K562 (cell line): ENCODE data around the gene ALS2CL. TPM values are rescaled to one million over a fixed set of nuclear protein-coding genes. Genes with fewer than 3 reads are reported as not detected.

ENCODE experiments used
- ATAC-seq: fragments of 200-7000 bp; cut with Tn5 transposase; 3 replicates; pipeline ENCODE4 v1.9.1; 2020; ENCODE audit warnings: moderate library complexity
- BruUV-seq: library from RNA; stranded (reverse); fragments of 400-500 nt; replicated peaks from 2 replicates; lab custom pipeline; 2021; lab: Mats Ljungman, UMichigan
- CTCF ChIA-PET: fragments of 300-600 bp; formaldehyde crosslinking; extraction: SDS; loops from one replicate; lab custom pipeline; 2021; ENCODE audit warnings: low intra/inter-chr PET ratio; lab: Yijun Ruan, JAX
- POLR2A ChIA-PET: fragments of 300-600, 350-650 bp; sonication (Branson Sonifier 250); formaldehyde crosslinking; extraction: SDS; loops from one replicate; lab custom pipeline; 2021; ENCODE audit warnings: antibody characterized with exemption, inconsistent platforms; lab: Yijun Ruan, JAX
- DNase-seq, 4 experiments: peaks; one replicate each; pipeline versions ENCODE4 v3.0.0 to v3.0.0-alpha.2; 2011 to 2018; ENCODE audit warnings: low spot score in 3 of 4, mixed read lengths in 3 of 4; ENCODE audit errors: extremely low read depth in 1 of 4
- FAIRE-seq: peaks from 2 replicates; lab custom pipeline; 2011; peaks lifted over from hg19 to GRCh38; lab: Jason Lieb, UNC
- H2AFZ ChIP-seq: 2 replicates; pipeline ENCODE4 v1.6.0; 2011; ENCODE audit warnings: low read depth, low read length, control low read depth, inconsistent platforms
- H3K27ac ChIP-seq: fragments of 200-600 bp; 3 replicates; pipeline ENCODE4 v1.8.0; 2011; ENCODE audit warnings: low read depth, mild to moderate bottlenecking, control low read depth, inconsistent platforms, low read length, moderate library complexity, mixed read lengths; ENCODE audit errors: extremely low read depth
- H3K27me3 ChIP-seq, 2 experiments: fragments of 300-600 bp in 1 of 2; 2 replicates in 1 of 2; 3 replicates in 1 of 2; pipeline versions ENCODE4 v1.6.0 to v1.8.0; 2011; ENCODE audit warnings: inconsistent platforms in 2 of 2, low read length in 2 of 2, mild to moderate bottlenecking in 1 of 2, mixed read lengths in 1 of 2, moderate library complexity in 1 of 2; ENCODE audit not compliant: control insufficient read depth in 2 of 2, insufficient read depth in 2 of 2
- H3K36me3 ChIP-seq: fragments of 300-600 bp; 3 replicates; pipeline ENCODE4 v1.8.0; 2011; ENCODE audit warnings: mild to moderate bottlenecking, low read length, inconsistent platforms; ENCODE audit not compliant: control insufficient read depth, insufficient read depth
- H3K4me1 ChIP-seq, 2 experiments: fragments of 200-600 bp in 1 of 2; replicated peaks in 1 of 2; 2 replicates in 1 of 2; 3 replicates in 1 of 2; pipeline versions ENCODE4 v1.5.1 to v1.8.0; 2011; ENCODE audit warnings: inconsistent platforms in 2 of 2, low read length in 2 of 2, mild to moderate bottlenecking in 1 of 2, mixed read lengths in 1 of 2, moderate library complexity in 1 of 2; ENCODE audit not compliant: control insufficient read depth in 2 of 2, insufficient read depth in 2 of 2
- H3K4me2 ChIP-seq: 2 replicates; pipeline ENCODE4 v1.6.1; 2011; ENCODE audit warnings: low read length, control low read depth, inconsistent platforms, mixed read lengths; ENCODE audit not compliant: insufficient read depth
- H3K4me3 ChIP-seq: fragments of 200-600 bp; sonication (generic), shearing (Covaris generic); 2 replicates; pipeline ENCODE4 v1.5.1; 2016; ENCODE audit warnings: control low read depth, inconsistent platforms
- H3K79me2 ChIP-seq: fragments of 200-600 bp; 3 replicates; pipeline ENCODE4 v1.8.0; 2011; ENCODE audit warnings: low read length, inconsistent platforms; ENCODE audit not compliant: control insufficient read depth, insufficient read depth
- H3K9ac ChIP-seq, 2 experiments: 2 replicates each; pipeline versions ENCODE4 v1.6.0 to v1.6.1; 2011; ENCODE audit warnings: low read depth in 2 of 2, low read length in 2 of 2, control low read depth in 1 of 2, inconsistent platforms in 1 of 2, mild to moderate bottlenecking in 1 of 2, mixed read lengths in 1 of 2; ENCODE audit not compliant: insufficient read depth in 1 of 2
- H3K9me1 ChIP-seq: one replicate; pipeline ENCODE4 v1.6.0; 2011; ENCODE audit warnings: inconsistent platforms, mild to moderate bottlenecking, low read length, moderate library complexity; ENCODE audit not compliant: control insufficient read depth, insufficient read depth
- H3K9me3 ChIP-seq: replicated peaks from 2 replicates; pipeline ENCODE4 v1.5.1; 2011; ENCODE audit warnings: low read depth, low read length, inconsistent platforms; ENCODE audit not compliant: control insufficient read depth, insufficient read depth
- H4K20me1 ChIP-seq: replicated peaks from 2 replicates; pipeline ENCODE4 v1.6.1; 2011; ENCODE audit warnings: low read length, inconsistent platforms, mixed read lengths; ENCODE audit not compliant: control insufficient read depth, insufficient read depth
- FOSL1 ChIP-seq: fragments of 200-800 bp; sonication (Bioruptor generic); conservative IDR thresholded peaks from 2 replicates; pipeline ENCODE4 v1.6.1; 2016; ENCODE audit warnings: missing genetic modification characterization, missing compliant biosample characterization
- GTF2A2 ChIP-seq: IDR thresholded peaks from 2 replicates; pipeline ENCODE4 v1.6.1; 2016; ENCODE audit warnings: mild to moderate bottlenecking, missing genetic modification characterization, missing compliant biosample characterization
- PTBP1 ChIP-seq: fragments of 200-400 bp; formaldehyde crosslinking; IDR thresholded peaks from 2 replicates; pipeline ENCODE4 v1.6.1; 2017; ENCODE audit warnings: low read depth, low read length
- SIN3A ChIP-seq, 2 experiments: fragments of 150-350 bp in 1 of 2; IDR thresholded peaks; 2 replicates each; pipeline ENCODE4 v1.6.1; 2011 to 2016; ENCODE audit warnings: borderline replicate concordance in 2 of 2, low read depth in 2 of 2, low read length in 2 of 2, mild to moderate bottlenecking in 2 of 2, moderate library complexity in 2 of 2; ENCODE audit not compliant: control insufficient read depth in 1 of 2
- TBP ChIP-seq: optimal IDR thresholded peaks from 2 replicates; pipeline ENCODE3; 2011; ENCODE audit warnings: low read depth, low read length, improper control_type of control experiment
- YY1 ChIP-seq, 3 experiments: IDR thresholded peaks; 2 replicates each; pipeline ENCODE4 v1.6.1; 2011; ENCODE audit warnings: low read length in 2 of 3, mild to moderate bottlenecking in 2 of 3, moderate library complexity in 2 of 3, borderline replicate concordance in 1 of 3, control low read depth in 1 of 3, low read depth in 1 of 3; ENCODE audit not compliant: insufficient read depth in 3 of 3, insufficient replicate concordance in 2 of 3, control insufficient read depth in 1 of 3, insufficient read length in 1 of 3; ENCODE audit errors: extremely low read depth in 1 of 3
- ZFP91 ChIP-seq: sonication (generic); formaldehyde crosslinking; IDR thresholded peaks from 2 replicates; pipeline ENCODE4 v1.8.0; 2022; ENCODE audit warnings: mild to moderate bottlenecking, missing genetic modification reagents
- ZZZ3 ChIP-seq: fragments of 450-650 bp; IDR thresholded peaks from 2 replicates; pipeline ENCODE4 v1.6.1; 2016; ENCODE audit warnings: antibody characterized with exemption, mild to moderate bottlenecking, moderate library complexity
- WGBS: fragments of 100-300 bp; shearing (Covaris generic); methylation state at CpG from one replicate; pipeline ENCODE4 v1.1.6; 2016; ENCODE audit warnings: low coverage, mixed read lengths; ENCODE audit not compliant: insufficient coverage; ENCODE audit errors: missing lambda C conversion rate; 5-methylcytosine and 5-hydroxymethylcytosine counted together
- in situ Hi-C: fragments of 300-500 bp; cut with MboI; formaldehyde crosslinking; loops from 4 replicates; pipeline ENCODE4 v1.15.0; 2018; ENCODE audit warnings: inconsistent platforms, mixed read lengths
- intact Hi-C: fragments of 100-400 bp; cut with micrococcal nuclease; formaldehyde crosslinking; loops from 2 replicates; pipeline ENCODE4 v1.14.2; 2022
- polyA plus RNA-seq, 8 experiments: library from polyadenylated mRNA; depleted of rRNA in 4 of 8; stranded (reverse) in 5 of 8; unstranded in 3 of 8; fragments of >200 nt; fragmentation: Nextera tagmentation in 2 of 8; fragmentation: Illumina TruSeq in 1 of 8; extraction: Ambion mirVana in 2 of 8; extraction: Trizol in 1 of 8; gene quantifications; 2 replicates each; pipeline versions ENCODE4 v1.2.1 to v1.2.3, GENCODE V29; 2011 to 2014; ENCODE audit warnings: inconsistent platforms in 1 of 8, missing spikeins in 1 of 8
- total RNA-seq, 7 experiments: library from RNA; depleted of rRNA in 6 of 7; stranded (reverse); fragments of >200 nt in 6 of 7; fragmentation: Illumina TruSeq in 2 of 7; extraction: Trizol in 2 of 7; gene quantifications; 2 replicates each; pipeline versions ENCODE4 v1.2.1 to v1.2.3, GENCODE V29; 2011 to 2021; ENCODE audit warnings: low replicate concordance in 1 of 7
- TF ChIP-seq, protein P1 (sequence below): sonication (generic); formaldehyde crosslinking; IDR thresholded peaks from 2 replicates; pipeline ENCODE4 v1.5.0; 2020; ENCODE audit warnings: missing genetic modification reagents

ALS2CL gene
- total and polyA plus RNA-seq, 9 of the 15 experiments (the other 6 are each of a cell fraction or from before 2014, with no cell fraction given) = 0.03 to 0.13 (median 0.05) TPM; not detected in 3

DNA sequence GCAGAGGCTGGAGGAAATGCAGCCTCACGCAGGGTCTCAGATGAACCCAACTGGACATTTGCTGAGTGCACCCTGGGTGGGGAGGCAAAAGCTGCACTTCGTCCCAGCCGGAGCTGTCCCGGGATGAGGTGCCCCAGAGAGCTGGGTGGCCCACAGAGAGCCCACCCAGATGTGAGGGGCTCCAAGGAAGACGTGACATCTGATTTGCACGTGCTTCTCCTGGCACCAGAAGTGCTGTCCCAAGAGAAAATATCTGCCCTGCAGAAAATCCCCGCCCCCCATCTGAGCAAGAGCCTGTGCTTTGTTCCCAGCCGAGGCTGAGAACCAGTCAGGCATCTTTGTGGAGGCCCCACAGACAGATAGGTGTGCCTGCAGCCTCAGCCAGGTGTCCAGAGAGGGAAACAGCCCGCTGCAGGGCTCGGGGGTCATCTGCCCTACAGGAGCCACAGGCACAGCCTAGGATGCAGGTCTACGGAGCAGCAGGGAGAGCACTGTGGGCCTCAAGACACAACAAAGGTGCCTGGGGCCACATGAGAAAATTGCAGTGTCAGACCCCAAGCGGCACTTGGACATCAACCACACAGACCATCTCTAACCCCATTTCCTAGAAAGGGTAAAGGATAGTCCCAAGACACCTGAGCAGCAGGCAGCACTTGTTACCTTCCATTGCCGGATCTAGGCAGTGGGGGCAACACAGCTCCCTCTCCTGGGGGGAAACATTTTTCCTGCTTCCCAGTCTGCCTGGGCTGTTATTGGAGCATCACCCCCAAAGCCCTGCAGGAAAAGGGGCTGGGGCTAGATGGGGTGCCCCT is 13.5 kb upstream of the ALS2CL start:
- Histone ChIP-seq H3K4me1 (0 out of 5 replicates have a peak, but pooled peaks cover 0 to 3% of the 10 kb centered on the region in 2 experiments), H3K9ac (no peak overlapping the region), H4K20me1 (peaks cover 38% of the 10 kb centered on the region), H3K79me2 (no peaks in the 10 kb centered on the region), H3K9me3 (no peaks in the 10 kb centered on the region), H3K36me3 (no peaks in the 10 kb centered on the region), H3K27me3 (peaks cover 7 to 54% of the 10 kb centered on the region in 2 experiments; a peak in 4 of 5 replicates), H3K27ac (no peak overlapping the region), H2AFZ (no peak overlapping the region), H3K9me1 (no peaks in the 10 kb centered on the region), H3K4me3 (no peak overlapping the region), H3K4me2 (no peak overlapping the region)
- FAIRE-seq (no peak), DNase-seq (no peak), ATAC-seq (no peak)
- intact Hi-C loops = loop anchor here (10.0 kb wide), 2 partner anchors 288 to 668 kb away; no protein-coding TSS in a partner anchor
- in situ Hi-C loops = no loop called here
- TF ChIP-seq PTBP1 = no peak
- TF ChIP-seq YY1 (IDR thresholded peaks at IDR 0.05; ENCODE audit: borderline replicate concordance in 1 of 3, control insufficient read depth in 1 of 3, extremely low read depth in 1 of 3, insufficient read depth in 3 of 3, insufficient read length in 1 of 3, insufficient replicate concordance in 2 of 3, low read depth in 1 of 3, low read length in 2 of 3) = no peak
- TF ChIP-seq, protein P1, sequence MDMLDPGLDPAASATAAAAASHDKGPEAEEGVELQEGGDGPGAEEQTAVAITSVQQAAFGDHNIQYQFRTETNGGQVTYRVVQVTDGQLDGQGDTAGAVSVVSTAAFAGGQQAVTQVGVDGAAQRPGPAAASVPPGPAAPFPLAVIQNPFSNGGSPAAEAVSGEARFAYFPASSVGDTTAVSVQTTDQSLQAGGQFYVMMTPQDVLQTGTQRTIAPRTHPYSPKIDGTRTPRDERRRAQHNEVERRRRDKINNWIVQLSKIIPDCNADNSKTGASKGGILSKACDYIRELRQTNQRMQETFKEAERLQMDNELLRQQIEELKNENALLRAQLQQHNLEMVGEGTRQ (CRISPR knock-in tag) = no peak
- TF ChIP-seq GTF2A2 (tag) = no peak
- no peak for TF ChIP-seq TBP
- no peak for TF ChIP-seq ZFP91 (CRISPR knock-in tag)
- TF ChIP-seq ZZZ3 = no peak
- no peak for TF ChIP-seq FOSL1 (tag)
- TF ChIP-seq SIN3A (IDR thresholded peaks at IDR 0.05; ENCODE audit: borderline replicate concordance in 2 of 2, control insufficient read depth in 1 of 2, low read depth in 2 of 2, low read length in 2 of 2) = no peak
- no TSS peak for BruUV-seq
- ChIA-PET CTCF (interaction anchor here (0.9 to 2.6 kb wide), 3 partner anchors 148 to 203 kb away, joined by 3 to 27 read pairs (median 4); no protein-coding TSS in a partner anchor), POLR2A (interaction anchor here (0.7 to 1.7 kb wide), 2 partner anchors 10 to 12 kb away, joined by 3 to 11 read pairs; no protein-coding TSS in a partner anchor)
- 7% methylated on average over 12 of the region's 13 CpGs for whole genome bisulfite sequencing
